Erythroblast (primary cell): ENCODE results near the gene RASA3.
"Not testable (repeated sequence)": the region's sequence is repeated elsewhere in the genome, so short reads cannot be mapped to it uniquely, and the experiment has no call there.

Experiments
- DNase-seq, 2 experiments: peaks; one replicate each; lab custom pipeline; 2025; lab: John Stamatoyannopoulos, UW
- GATA1 ChIP-seq: IDR thresholded peaks from 2 replicates; pipeline ENCODE4 v1.6.1; 2011; ENCODE audit warnings: low read depth, mild to moderate bottlenecking, control low read depth, low read length, moderate library complexity
- POLR2A ChIP-seq: IDR thresholded peaks from 2 replicates; pipeline ENCODE4 v1.6.1; 2011; ENCODE audit warnings: mild to moderate bottlenecking, low read length

RASA3 gene

DNA sequence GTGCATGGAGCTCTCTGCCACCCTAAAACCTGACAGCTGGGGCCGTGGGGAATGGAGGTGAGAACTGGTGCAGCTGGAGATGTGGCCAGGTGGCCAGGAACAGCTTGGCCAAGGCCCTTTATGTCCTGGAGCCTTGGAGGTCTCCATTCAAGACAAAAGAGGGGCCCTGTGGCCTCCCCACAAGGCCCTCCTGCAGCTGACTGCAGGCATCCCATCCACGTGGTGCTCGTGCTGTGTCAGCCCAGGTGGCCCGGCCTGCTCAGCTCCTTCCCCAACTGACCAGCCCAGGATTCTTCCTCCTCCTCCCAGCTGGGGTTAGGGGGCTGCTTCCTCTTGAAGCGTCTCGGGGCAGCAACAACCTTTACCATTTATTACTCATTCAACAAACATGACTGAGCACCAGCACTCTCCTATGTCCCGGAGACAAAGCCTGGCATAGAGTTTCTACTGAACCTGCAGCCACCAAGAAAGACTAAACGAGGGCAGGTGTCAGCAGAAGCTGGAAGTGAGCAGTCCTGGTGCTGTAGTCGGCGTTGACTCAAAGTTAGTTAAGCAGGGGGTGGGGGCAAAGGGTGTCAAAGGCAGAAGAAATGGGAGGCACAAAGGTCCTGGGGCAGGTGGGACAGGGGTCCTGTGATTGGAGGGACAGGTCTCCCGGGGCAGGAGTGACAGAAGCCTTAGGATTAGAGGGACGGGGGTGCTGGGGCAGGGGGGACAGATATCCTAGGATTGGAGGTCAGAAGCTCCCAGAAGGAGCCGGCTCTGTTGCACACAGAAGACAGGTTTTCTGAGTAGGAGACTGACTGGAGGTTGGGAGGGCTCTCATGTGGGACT, 135.3 kb downstream of the RASA3 start:
- no peak for TF ChIP-seq POLR2A
- no peak for TF ChIP-seq GATA1
- no peak for DNase-seq

DNA sequence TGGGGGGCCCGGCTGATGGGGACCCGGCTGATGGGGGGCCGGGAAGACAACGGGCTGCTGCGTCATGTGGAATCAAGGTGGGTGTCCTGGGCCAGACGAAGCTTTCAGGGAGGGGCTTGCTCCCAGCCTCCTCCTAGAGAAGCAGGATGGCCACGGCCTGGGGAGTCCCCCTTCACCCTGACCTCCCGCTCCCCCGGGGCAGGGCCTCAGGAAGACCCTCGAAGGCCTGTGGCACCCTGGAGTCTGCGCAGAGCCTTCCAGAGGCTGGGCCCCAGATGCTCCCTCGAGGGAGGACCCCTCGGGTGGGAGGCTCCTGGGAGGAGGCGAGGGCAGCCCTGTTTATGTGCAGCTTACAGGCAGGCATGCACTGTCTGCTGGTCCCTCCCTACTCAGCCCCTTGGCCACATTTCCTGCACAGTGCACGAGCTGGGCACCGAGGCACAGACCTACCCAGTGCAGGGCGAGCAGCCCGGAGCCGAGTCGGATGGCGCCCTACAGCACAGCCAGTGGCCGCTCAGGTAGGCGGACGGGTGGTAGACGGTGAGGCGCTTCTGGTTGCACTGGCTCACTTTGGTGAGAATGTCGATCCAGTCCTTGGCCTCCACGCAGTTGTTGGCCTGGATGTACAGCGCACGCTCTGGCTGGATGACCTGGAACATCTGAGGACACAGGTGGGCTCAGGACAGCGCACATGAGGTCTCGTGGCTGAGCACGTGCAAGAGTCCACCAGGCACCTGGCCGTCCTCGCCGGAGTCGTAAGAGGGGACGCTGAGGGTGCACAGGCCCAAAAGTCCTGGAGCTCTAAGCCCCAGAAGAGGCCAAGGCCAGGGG, 136.1 kb downstream of the RASA3 start:
- no peak for DNase-seq
- TF ChIP-seq GATA1, result no peak
- no peak for TF ChIP-seq POLR2A

DNA sequence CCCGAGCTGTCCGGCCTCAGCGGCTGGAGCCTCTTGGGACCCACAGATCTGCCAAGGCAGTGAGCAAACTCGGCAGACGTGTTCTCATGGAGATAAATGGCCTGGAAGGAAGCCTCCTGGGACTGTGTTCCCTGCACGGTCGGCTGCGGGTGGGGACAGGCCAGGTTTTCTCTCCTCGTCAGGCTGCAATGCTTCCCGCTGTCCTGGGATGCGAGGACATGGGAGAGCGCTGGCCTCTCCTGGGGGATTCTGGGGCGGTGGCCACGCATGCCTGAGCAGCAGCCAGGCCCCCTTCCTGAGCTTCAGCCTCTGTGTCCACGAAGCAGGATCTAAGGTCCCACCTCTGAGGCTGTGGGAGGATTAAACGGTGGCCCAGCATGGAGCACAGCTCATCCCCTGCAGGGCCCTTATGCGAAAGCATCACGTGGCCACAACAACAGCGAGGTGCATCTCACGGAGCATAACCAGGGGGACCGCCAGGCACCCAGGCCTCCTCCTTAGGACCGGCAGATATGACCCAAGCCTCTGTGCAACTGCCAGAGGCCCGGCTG, 137.3 kb downstream of the RASA3 start:
- no peak for DNase-seq
- TF ChIP-seq POLR2A (no peak), GATA1 (no peak)

DNA sequence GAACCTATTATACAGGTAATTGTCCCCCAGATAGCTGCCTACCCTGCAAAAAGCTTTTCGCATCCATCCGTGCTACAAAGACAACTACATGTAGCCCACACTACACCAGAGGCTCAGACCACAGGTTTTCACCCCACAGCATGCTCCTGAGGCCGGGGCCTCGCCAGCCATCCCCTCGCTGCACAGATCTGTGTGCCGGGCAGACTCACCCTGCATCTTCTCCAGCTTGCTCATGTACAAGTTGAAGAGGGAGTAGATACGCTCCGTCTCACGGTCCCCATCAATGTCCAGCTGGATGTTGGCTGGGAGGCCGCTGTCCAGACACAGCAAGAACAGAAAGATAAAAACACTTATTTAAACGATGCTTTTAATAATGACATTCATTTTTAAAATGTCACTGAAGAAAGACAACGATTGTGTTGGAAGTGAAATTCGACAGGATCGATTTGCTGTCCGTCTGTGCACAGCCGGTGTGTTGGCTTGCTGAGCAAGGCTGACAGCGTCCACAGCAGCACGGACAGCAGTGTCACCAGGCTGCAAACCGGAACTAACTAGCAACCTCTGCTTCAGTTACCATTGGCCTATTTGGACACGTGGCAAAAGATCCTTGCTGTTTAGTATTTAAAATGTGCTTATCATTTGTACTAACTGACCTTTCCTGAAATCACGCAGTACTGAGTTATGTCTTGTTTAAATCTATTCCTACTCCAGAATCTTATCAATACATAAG, 140.0 kb downstream of the RASA3 start:
- TF ChIP-seq POLR2A (no peak), GATA1 (no peak)
- DNase-seq, result no peak

DNA sequence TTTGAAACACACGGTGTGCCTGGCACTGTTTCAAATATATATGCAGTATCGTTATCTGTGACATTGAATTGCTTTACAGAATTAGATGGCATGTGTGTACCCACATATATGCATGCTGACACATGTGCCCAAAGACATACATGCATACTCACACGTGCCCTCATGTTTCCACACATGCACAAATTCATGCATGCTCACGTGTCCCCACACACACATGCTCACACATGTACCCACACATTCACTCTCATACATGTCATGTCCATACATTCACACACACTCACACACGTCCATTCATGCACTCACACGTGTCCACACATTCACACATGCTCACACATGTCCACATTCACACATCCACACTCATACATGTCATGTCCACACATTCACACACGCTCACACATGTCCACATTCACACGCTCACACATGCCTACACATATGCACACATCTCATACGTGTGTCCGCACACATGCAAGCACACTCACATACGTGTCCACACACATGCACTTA, 140.7 kb downstream of the RASA3 start:
- DNase-seq, result no peak
- TF ChIP-seq GATA1, result no peak
- TF ChIP-seq POLR2A, result no peak

DNA sequence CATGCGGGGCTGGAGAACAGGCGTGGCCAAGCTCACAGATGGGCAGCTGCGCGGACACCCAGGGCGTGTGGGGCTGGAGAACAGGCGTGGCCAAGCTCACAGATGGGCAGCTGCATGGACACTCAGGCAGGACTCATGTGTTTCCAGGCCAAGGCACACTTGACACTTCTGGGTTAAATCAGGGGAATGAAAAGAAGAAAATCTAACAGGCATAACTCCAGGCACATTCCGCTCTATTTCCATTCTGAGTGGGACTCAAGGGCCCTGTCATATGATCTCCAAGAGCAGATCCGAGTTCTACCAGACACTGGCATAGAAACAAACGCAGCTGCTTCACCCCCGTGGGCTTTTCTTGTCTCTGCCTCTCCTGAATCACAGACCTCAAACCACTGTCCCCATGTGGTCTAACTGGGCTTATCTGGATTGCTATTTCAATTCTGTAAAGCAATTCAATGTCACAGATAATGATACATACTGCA, 141.2 kb downstream of the RASA3 start:
- TF ChIP-seq GATA1, result no peak
- TF ChIP-seq POLR2A, result no peak
- no peak for DNase-seq

DNA sequence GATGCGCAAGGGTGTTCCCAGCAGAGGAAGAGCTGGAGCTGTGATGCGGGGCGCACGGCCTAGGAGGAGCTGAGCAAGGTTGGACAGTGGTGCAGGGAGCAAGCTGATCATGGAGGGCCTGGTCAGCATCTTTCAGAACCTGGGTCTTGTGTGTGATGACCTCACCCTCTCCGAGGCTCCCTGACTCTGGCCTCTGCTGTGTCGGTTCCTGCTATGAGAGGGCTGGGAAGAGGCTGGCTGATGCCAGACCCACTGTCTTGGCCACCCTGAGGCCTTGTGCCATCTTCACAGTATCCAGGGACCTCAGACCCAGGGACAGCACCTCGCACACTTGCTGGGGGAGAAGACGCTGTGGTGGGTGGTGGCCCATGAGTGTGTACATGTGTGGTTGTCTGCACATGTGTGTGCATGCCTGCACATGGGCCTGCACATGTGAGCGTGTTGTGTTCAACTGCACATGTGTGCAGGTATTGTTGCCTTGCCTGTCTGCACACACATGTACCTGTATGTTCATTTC, 142.0 kb downstream of the RASA3 start:
- DNase-seq, result no peak

DNA sequence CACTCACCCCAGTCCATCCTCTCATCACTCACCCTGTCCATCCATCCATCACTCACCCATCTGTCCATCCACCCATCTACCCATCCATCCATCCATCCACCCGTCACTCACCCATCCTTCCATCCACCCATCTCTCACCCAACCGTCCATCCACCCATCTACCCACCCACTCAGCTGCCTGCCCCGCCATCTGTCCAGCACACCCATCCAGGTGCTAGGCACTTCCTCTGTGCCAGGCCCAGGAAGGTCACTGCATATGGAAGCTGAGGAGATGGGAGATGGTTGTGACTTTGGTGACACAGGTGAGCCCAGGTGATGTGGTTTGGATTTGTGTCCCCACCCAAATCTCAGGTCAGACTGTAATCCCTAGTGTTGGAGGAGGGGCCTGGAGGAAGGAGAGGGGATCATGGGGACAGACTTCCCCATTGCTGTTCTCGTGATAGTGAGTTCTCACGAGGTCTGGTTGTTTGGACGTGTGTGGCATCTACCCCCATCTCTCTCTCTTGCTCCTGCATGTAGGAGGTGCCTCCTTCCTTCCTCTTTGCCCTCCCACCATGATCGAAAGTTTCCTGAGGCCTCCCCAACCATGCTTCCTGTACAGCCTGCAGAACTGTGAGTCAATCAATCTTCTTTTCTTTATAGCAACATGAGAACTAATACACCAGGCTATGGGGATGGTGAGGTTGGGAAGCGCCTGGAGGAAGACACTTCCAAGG, 142.7 kb downstream of the RASA3 start:
- DNase-seq, result no peak

More for the DNA sequence above, 142.0 kb downstream of the RASA3 start:
- no peak for TF ChIP-seq POLR2A
- no peak for TF ChIP-seq GATA1

DNA sequence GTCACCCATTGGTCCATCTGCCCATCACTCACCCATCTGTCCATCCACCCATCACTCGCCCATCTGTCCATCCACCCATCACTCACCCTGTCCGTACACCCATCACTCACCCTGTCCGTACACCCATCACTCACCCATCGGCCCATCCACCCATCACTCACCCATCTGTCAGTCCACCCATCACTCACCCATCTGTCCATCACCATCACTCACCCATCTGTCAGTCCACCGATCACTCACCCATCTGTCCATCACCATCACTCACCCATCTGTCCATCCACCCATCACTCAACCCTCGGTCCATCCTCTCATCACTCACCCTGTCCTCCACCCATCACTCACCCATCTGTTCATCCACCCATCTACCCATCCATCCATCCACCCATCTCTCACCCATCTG, 143.6 kb downstream of the RASA3 start:
- DNase-seq, result not testable (repeated sequence)

More for the DNA sequence above, 142.7 kb downstream of the RASA3 start:
- TF ChIP-seq POLR2A (no peak), GATA1 (no peak)

DNA sequence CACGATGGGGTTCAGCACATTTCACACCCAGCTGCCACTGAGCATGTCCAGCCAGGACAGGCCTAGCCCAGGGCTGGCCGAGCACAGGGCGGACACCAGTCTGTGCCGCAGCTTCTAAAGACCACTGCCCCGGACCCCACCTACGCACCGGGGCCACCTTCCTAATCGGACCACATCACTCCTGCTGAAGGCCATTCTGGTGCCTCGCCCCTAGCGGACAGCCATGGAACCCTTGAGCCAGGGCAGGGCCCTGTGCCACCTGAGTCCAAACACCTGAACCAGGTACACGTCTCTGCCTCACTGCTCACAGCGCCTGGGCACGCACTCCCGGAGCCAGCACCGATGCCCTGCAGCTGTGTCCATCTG, 150.1 kb downstream of the RASA3 start:
- DNase-seq, result no peak
- TF ChIP-seq GATA1 (no peak), POLR2A (no peak)

DNA sequence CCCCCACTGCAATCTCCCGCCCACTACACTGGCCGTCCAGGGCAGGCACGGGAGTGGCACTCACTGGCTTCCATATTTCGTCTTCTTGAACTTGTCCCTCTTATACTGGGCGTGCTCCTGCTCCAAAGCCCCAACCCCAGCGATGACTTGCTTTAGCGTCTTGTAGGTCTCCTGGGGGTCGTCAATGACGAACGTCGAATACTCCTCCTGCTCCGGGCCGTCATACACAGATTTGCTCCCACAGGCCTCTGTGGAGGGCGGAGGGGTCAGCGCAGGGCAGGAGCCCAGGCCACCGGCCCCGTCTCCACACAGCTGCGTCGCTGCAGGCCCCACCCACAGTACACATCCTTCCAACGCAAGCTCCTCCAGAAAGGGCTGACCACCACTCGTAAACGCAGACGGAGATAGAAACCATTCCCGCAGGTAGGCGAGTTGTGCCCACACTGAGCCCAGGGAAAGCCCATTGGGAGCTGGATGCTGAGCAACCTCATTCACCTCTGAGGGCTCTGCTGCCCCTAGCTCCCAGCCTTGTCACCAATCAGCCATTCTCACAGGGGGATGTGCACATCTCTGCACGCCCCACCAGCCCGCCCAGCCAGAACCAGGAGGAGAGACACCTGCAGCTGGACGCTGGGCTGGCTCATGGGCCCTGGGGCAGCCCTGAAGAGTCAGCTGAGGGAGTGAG, 150.7 kb downstream of the RASA3 start:
- DNase-seq, result no peak
- TF ChIP-seq POLR2A (no peak), GATA1 (no peak)

DNA sequence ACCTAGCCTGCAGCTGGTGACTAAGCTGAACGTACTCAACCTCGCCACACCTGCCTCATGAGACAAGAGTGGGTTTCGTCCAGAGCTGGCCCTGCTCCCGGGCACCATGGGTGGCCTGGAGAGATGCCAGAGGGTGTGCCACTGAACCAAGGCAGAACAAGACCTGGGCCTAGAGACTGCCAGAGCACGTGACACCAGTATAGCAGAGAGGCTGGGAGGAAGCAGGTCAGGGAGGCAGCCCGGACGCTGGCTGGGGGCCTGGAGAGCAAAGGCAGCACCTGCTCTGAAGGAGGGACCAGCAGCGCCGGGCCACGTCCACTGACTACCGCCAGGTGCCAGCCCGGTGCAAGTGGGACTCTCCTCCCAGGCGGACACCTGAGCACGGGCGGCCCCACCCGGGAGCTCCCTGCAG, 151.2 kb downstream of the RASA3 start:
- TF ChIP-seq GATA1, result no peak
- no peak for TF ChIP-seq POLR2A
- no peak for DNase-seq
